Measurements from ENCODE around the gene SLC25A19. TPM values are rescaled to one million over a fixed set of nuclear protein-coding genes. Genes with fewer than 3 reads are reported as not detected.

Gene SLC25A19
- total RNA-seq, 5 donors from 2014 or later (not counting 1 experiment from before 2014, with no cell fraction given): 12.4 to 30.1 (median 25.9) TPM

Other genes starting within 250 kb of the SLC25A19 start
- 100 to 1,000 TPM; 115 to 170 (median 139) TPM for gene ATP5PD, start 242.5 kb downstream of the SLC25A19 start, total RNA-seq
- 10 to 100 TPM; 22.0 to 32.8 (median 29.0) TPM for gene KCTD2, start 242.2 kb downstream of the SLC25A19 start, total RNA-seq
- 10 to 100 TPM in 4 of 5 donors, 1 to 10 TPM in 1; 9.1 to 24.3 (median 16.8) TPM for gene SLC16A5, start 201.5 kb downstream of the SLC25A19 start, total RNA-seq
- 10 to 100 TPM in 3 of 5 donors, 1 to 10 TPM in 2; 8.9 to 23.9 (median 18.8) TPM for gene ARMC7, start 179.5 kb downstream of the SLC25A19 start, total RNA-seq
- 10 to 100 TPM; 21.5 to 88.8 (median 70.1) TPM for gene NT5C, start 157.7 kb downstream of the SLC25A19 start, total RNA-seq
- 10 to 100 TPM; 28.3 to 55.8 (median 45.4) TPM for gene JPT1, start 134.9 kb downstream of the SLC25A19 start, total RNA-seq
- 100 to 1,000 TPM; 239 to 284 (median 269) TPM for gene SUMO2, start 106.5 kb downstream of the SLC25A19 start, total RNA-seq
- 100 to 1,000 TPM in 3 of 5 donors, 10 to 100 TPM in 2; 56.2 to 128 (median 106) TPM for gene NUP85, start 83.8 kb downstream of the SLC25A19 start, total RNA-seq
- gene GGA3, start 27.8 kb downstream of the SLC25A19 start, total RNA-seq: 100 to 1,000 TPM in 3 of 5 donors, 10 to 100 TPM in 2; 78.1 to 118 (median 102) TPM
- gene MRPS7, start 27.6 kb downstream of the SLC25A19 start, total RNA-seq: 10 to 100 TPM; 29.8 to 39.4 (median 33.6) TPM
- 10 to 100 TPM; 27.1 to 45.6 (median 39.2) TPM for gene MIF4GD, start 18.2 kb downstream of the SLC25A19 start, total RNA-seq
- gene GRB2, start 116.2 kb upstream of the SLC25A19 start, total RNA-seq: 100 to 1,000 TPM; 103 to 133 (median 130) TPM
- 100 to 1,000 TPM in 3 of 5 donors, 10 to 100 TPM in 2; 78.5 to 125 (median 105) TPM for gene TMEM94, start 167.2 kb upstream of the SLC25A19 start, total RNA-seq
- gene CASKIN2, start 226.1 kb upstream of the SLC25A19 start, total RNA-seq: under 1 TPM; 0.28 to 0.88 (median 0.85) TPM
- gene TSEN54, start 227.1 kb upstream of the SLC25A19 start, total RNA-seq: 10 to 100 TPM; 54.9 to 94.7 (median 67.6) TPM
- gene LLGL2, start 236.3 kb upstream of the SLC25A19 start, total RNA-seq: 10 to 100 TPM; 31.2 to 75.7 (median 53.4) TPM

Measured in T-cell (primary cell).